HG02884 (cell line): Measurements from ENCODE around the gene ZNF211.

ENCODE experiments used
- ATAC-seq: cut with Tn5 transposase; IDR thresholded peaks from one replicate; pipeline ENCODE4 v1.9.1; 2021; ENCODE audit warnings: mild to moderate bottlenecking, moderate library complexity; ENCODE audit not compliant: unreplicated experiment

The ZNF211 gene

DNA sequence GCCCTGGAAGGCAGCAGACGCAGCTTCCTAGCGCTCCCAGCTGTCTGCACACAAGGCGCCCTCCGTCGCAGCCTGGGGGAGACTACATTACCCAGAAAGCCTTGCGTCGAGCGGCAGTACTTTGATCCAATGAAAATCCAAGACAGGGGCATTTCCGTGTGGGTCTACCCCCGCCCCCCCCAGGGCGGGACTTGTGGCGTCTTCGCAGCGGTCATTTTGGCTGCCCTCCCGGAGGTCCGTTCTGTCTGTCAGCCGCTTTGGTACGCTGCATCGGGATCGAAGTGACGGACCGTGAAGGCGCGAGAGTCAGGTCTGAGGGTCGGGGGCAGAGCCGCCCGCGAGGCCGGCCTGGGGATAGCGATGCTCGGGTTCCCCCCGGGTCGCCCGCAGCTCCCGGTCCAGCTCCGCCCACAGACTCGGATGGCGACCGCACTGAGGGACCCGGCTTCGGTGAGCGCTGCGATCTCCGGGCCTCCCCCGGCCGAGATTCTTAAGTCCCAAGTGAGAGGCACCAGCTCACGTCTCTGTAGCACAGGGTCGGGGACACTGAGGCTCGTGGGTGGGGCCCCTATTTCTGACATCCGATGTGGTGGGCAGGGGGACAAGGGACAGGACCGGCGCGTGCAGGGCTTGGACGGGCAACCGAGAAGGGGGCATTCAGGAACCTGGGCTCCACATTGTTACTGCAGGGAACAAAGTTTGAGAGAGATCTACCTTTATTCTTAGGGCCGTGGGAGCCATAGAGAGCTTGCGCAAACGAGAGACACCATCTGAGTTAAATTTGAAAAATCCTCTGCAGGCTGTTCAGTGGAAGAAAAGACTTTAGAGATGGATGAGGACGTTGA lies at the start of gene ZNF211:
Gene ZNF211, plus strand, starts transcription at position 182 of the 845 bp plus-strand sequence. Its CDS starts 179 bp downstream, at position 361.
- ATAC-seq: peak; percentile 96

DNA sequence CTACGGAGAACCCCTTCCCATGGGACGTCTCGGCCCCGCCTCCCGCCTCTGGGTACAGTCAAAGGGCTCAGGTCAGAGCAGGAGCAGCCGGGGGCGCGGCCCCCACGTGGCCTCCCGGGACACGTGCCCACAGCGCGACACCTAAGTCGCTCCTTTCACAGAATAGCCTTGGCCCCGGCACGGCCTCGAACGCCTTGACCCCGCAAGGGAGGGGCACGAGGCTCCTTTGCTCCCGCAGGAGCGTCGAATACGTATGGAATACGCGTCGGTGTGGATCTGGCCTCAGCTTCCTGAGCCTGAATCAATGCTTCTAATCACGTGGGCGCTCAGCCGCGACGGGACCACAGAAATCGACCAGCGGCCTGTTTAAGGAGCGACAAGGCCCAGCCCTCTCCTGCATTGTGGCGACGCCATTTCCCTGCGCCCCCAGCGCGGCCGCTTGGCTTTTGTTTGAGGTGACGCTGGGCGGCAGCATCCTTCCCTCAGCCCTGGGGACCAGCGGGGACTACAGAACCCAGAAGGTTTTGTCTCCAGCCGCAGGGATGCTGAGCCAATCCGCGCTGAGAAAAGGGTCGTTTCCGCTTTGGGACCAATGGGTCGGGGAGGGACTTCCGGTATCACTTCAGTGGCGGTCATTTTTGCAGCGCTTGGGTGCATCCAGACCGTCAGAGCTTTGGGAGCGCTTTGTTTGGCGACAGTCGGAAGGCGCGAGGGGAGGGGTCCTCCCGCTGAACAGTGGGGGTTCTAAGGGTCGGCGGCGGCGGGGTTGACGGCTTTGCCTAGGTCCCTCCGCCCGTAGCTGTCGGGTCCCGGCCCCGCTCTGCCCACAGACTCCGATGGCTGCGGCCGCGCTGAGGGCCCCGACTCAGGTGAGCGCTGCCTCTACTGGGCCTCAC lies 49.2 kb upstream of the ZNF211 start, which contains the start of gene ZIK1:
Gene ZIK1, plus strand, starts transcription at position 625 of the 896 bp plus-strand sequence. Its CDS starts 212 bp downstream, at position 837.
- ATAC-seq: peak; percentile 88

DNA sequence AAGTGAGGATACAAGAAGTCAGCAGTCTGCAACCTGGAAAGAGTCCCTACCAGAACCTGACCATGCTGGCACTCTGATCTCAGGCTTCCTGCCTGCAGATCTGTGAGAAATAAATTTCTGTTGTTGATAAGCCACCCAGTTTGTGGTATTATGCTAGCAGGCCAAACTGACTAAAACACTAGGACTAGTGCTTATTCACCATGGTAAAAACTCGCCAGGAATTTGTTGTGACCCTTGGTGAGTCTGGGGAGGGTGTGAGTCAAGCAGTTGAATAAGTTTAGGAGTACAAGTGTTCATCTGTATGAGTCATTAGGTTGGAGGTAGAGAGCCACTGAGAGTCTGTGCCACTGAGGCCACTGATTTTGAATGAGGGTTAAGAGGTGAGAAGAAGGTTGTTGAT lies 45.4 kb upstream of the ZNF211 start:
- ATAC-seq: no peak

- no peak for ATAC-seq
Observed at GRCh38 chr19:57599377-57599760, 33.6 kb upstream of the ZNF211 start.

DNA sequence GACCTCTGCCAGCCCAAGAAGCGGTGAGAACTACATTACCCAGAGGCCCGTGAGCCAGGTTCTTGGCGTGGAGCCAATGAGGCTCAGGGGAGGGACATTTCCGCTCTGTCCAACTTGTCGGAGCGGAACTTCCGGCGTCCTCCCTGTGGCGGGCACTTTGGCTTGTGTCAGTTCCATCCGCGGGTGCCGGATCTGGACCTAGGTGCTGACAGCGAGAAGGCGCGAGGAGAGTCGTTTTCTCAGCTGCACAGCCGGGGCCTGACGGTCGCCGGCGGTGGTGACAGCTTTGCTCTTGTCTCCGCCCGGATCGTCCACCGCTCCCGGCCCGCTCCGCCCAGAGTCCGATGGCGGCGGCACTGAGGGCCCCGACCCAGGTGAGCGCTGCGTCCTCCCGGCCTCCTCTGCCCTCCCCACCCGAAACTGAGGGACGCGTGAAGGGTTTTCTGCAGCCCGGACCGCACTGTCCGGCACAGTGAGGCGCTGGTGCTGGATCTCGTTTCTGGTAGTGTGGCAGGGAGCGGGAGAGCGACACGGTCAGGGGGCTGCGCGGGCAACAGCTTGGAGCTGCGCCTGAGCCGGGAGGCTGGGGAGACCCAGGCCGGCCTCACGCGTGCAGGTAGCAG lies 33.1 kb upstream of the ZNF211 start, which contains the start of gene ZNF530:
Gene ZNF530, plus strand, starts transcription at position 125 of the 623 bp plus-strand sequence. CDS start 4,461 bp downstream, outside the sequence.
- peak; percentile 91 for ATAC-seq

DNA sequence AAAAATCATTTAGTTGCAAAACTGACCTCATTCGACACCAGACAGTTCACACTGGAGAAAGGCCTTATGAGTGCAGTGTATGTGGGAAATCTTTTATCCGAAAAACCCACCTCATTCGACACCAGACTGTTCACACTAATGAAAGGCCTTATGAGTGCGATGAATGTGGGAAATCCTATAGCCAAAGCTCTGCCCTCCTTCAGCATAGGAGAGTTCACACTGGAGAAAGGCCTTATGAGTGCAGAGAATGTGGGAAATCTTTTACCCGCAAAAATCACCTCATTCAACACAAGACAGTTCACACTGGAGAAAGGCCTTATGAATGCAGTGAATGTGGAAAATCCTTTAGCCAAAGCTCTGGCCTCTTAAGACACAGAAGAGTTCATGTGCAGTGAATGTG lies 26.0 kb upstream of the ZNF211 start:
- no peak for ATAC-seq

- ATAC-seq: no peak
Observed at GRCh38 chr19:57611113-57611512, 21.9 kb upstream of the ZNF211 start.

GRCh38 chr19:57613941-57614743 lies 18.8 kb upstream of the ZNF211 start, which contains the start of gene ZNF134:
Gene ZNF134, plus strand, starts transcription at chr19:57614242. Its CDS starts 5,227 bp downstream, at chr19:57619469.
- peak; percentile 84 for ATAC-seq

DNA sequence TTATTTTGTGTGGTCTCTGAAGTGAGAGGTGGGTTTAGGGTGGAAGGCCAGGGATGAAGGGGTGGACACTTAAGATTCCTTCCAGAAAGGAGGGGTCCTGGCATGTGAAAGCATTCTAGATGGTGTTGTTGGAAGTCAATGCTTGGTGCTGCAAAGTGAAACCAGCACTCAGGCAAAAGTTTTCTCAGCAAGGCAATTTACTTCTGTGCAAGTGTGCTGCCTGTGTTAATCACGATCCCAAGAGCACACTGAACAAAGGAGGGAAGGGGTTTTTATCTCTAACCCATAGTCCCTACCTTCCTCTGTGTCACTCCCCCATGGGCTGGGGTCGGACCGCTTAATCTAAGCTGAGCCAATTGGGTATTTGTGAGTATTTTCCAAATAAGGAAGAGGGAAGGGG lies 17.6 kb upstream of the ZNF211 start:
- no peak for ATAC-seq

GRCh38 chr19:57620673-57621348 lies 12.2 kb upstream of the ZNF211 start:
- ATAC-seq: no peak

DNA sequence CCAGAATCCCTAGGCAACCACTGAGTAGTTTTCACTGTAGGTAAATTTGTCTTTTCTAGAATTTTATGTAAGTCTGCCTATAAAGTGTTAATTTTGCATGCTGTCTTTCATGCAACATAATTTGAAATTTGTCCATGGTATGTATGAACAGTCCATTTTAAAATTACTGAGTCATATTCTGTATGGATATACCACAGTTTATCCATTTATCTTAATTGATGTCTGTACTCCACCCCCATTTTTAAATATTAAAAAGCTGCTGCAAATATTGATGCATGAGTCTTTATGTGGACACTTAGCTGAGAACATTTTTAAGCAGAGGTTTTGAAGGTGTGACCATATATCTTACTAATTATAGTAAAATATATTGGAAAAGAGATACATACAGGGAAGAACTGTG lies 9.9 kb upstream of the ZNF211 start:
- ATAC-seq: no peak

GRCh38 chr19:57633832-57634131 lies 814 bp downstream of the ZNF211 start:
- ATAC-seq: no peak

DNA sequence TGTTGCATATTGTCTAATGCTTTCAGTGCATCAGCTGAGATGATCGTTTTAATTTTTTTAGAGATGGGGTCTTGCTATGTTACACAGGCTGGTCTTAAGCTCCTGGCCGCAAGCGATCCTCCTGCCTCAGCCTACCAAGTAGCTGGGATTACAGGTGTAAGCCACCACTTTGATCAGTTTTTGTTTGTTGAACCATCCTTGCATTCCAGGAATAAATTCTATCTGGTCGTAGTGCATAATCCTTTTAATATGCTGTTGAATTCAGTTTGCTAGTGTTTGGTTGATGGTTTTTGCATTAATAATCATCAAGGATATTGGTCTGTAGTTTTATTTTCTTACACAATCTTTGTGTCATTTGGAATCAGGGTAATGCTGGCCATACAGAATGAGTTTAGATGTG lies 4.4 kb downstream of the ZNF211 start:
- ATAC-seq: no peak

DNA sequence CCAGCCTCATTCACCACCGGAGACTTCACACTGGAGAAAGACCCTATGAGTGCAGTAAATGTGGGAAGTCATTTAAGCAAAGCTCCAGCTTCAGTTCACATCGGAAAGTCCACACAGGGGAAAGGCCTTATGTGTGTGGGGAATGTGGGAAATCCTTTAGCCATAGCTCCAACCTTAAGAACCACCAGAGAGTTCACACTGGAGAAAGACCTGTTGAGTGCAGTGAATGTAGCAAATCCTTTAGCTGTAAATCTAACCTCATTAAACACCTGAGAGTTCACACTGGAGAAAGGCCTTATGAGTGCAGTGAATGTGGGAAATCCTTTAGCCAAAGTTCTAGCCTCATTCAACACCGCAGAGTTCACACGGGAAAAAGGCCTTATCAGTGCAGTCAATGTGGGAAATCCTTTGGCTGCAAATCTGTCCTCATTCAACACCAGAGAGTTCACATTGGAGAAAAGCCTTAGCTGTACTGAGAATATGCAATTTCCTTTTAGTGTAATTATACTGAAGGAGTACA lies 8.8 kb downstream of the ZNF211 start:
- no peak for ATAC-seq

DNA sequence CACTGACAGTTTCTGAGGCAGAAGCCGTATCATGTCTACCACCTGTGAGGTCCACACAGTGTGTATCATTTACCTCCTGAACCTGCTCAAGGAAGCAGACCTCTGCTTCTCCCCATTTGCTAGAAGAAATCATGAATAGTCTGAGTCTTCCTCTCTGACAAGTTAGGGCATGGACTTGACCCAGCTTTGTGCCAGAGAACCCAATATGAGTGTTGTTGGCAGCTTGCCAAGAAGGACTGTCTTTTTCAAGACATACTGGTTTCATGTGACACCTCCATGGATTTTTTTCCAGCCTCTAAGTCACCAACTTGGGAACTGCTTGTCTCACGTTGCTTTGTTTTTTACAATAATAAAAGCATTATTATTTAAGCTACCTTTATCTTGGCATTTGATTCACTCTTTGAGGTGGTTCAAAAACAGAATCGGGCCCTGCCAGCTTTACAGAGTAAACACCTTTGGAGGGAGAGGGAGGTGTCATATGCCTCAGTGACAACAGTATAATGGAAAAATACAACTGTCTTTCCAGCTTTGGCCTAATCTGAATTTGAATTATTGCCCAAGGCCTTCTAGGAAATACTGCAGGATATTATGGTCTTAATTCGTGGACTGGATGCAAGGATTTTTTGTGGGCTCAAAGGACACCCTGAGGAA lies 9.6 kb downstream of the ZNF211 start:
- no peak for ATAC-seq

DNA sequence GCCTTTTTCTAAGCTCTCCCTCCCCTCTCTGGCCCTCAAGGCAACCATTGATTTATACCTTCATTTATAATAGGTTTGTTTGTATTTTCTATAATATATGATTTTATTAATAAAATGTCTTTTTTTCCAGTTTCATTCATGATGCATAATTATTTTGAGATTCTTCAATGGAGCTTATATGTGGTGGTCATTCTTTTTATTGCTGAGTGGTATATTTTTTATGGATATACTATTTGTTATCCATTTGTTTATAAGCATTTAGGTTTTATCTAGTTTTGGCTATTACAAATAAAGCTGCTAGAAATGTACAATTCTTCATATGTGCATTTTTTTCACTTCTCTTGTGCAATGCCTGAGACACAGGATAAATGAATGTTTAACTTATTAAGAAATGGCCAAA lies 10.8 kb downstream of the ZNF211 start:
- ATAC-seq: no peak

DNA sequence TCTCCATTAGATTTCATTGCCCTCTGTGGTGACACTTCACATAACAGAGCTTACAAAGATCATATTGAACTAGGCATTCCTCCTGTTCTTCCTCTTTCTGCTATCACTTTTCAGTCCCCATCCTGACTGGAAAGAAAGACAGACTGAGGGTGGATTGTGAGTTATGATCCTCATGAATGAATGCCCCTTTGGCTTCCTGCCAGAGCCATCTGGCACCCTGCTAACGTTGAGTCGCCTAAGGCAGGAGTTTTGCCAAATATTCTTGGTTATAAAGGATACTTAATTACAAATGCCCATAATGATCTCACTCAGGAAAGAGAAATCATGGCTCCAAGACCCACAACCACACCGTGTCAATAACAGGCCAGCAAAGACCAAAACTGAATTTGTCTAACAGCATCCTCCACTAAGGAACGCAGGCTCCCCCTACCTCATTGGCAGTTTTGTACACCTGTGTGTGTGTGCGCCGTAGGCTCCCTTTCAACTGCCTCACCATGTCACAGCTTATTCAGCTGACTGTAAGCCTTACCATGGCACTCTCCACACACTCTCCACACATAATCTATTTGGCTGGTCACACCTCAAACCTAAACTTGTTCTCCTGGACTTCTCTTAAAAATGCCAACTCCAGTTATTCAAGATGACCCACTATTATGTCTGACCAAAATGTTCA lies 15.5 kb downstream of the ZNF211 start:
- no peak for ATAC-seq

- ATAC-seq: no peak
Observed at GRCh38 chr19:57651654-57651996, 18.7 kb downstream of the ZNF211 start.

DNA sequence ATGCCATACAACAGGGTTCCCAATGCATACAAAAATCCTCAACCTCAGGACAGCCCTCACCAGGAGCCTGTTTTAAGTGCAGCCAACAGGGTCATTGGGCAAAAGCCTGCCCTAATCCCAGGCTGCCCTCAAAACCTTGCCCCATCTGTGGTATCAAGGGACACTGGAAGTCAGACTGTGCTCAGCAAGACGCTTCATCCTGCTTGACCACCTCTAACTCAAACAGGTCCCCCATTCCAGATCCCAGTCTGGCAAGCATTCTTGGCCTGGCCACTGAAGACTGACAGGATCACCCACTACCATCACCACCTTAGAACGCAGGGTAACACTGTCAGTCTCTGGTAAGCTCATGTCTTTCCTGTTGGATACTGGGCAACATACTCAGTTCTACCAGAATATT lies 20.7 kb downstream of the ZNF211 start:
- ATAC-seq: no peak
